HepG2 (cell line): Measurements from ENCODE around the gene RNF114. TPM values are rescaled to one million over a fixed set of nuclear protein-coding genes. Genes with fewer than 3 reads are reported as not detected.
A peak's percentile ranks its signal among the peaks of the same experiment; 100 is the strongest.

Experiments
- ATRX ChIP-seq: sonication (generic); formaldehyde crosslinking; IDR thresholded peaks from 2 replicates; pipeline ENCODE4 v1.4.0; 2020; ENCODE audit warnings: missing genetic modification reagents, borderline replicate concordance
- ELF1 ChIP-seq: sonication (generic); formaldehyde crosslinking; IDR thresholded peaks from 2 replicates; pipeline ENCODE4 v1.4.0; 2020; ENCODE audit warnings: missing genetic modification reagents
- KDM5B ChIP-seq: sonication (generic); formaldehyde crosslinking; IDR thresholded peaks from 2 replicates; pipeline ENCODE4 v1.4.0; 2020; ENCODE audit warnings: missing genetic modification reagents, mild to moderate bottlenecking, borderline replicate concordance
- MAFG ChIP-seq: sonication (generic); formaldehyde crosslinking; IDR thresholded peaks from 2 replicates; pipeline ENCODE4 v1.5.1; 2020; ENCODE audit warnings: mild to moderate bottlenecking, missing genetic modification reagents
- MBD4 ChIP-seq: IDR thresholded peaks from 2 replicates; pipeline ENCODE4 v1.6.1; 2012; ENCODE audit warnings: low read length, inconsistent platforms, borderline replicate concordance
- MXD4 ChIP-seq: IDR thresholded peaks from 2 replicates; pipeline ENCODE4 v1.6.1; 2016; ENCODE audit warnings: mild to moderate bottlenecking, missing biosample characterization, missing genetic modification reagents
- NR3C1 ChIP-seq: sonication (generic); formaldehyde crosslinking; IDR thresholded peaks from 2 replicates; pipeline ENCODE4 v1.4.0; 2020; ENCODE audit warnings: missing genetic modification reagents
- POGZ ChIP-seq: sonication (generic); formaldehyde crosslinking; IDR thresholded peaks from 2 replicates; pipeline ENCODE4 v1.4.0; 2020; ENCODE audit warnings: mild to moderate bottlenecking, missing genetic modification reagents
- SUZ12 ChIP-seq: fragments of 150-350 bp; IDR thresholded peaks from 2 replicates; pipeline ENCODE4 v1.6.1; 2014; ENCODE audit warnings: low read depth, low read length
- ZNF124 ChIP-seq: sonication (generic); formaldehyde crosslinking; IDR thresholded peaks from 2 replicates; pipeline ENCODE4 v1.4.0; 2020; ENCODE audit warnings: missing genetic modification reagents
- ZNF343 ChIP-seq: sonication (generic); formaldehyde crosslinking; IDR thresholded peaks from 2 replicates; pipeline ENCODE4 v1.4.0; 2020; ENCODE audit warnings: mild to moderate bottlenecking, missing genetic modification reagents
- ZNF552 ChIP-seq: sonication (generic); formaldehyde crosslinking; IDR thresholded peaks from 2 replicates; pipeline ENCODE4 v1.9.0; 2022; ENCODE audit warnings: missing genetic modification reagents, mild to moderate bottlenecking, borderline replicate concordance
- ZNF577 ChIP-seq: sonication (generic); formaldehyde crosslinking; IDR thresholded peaks from 2 replicates; pipeline ENCODE4 v1.4.0; 2020; ENCODE audit warnings: mild to moderate bottlenecking, low read depth, missing genetic modification reagents, borderline replicate concordance
- polyA plus RNA-seq, 8 experiments: library from polyadenylated mRNA; depleted of rRNA in 3 of 8; stranded (reverse) in 7 of 8; unstranded in 1 of 8; fragments of >200 nt; fragmentation: Illumina TruSeq in 4 of 8; extraction: Trizol in 4 of 8; gene quantifications; 2 replicates each; pipeline versions ENCODE4 v1.2.1 to v1.2.3, GENCODE V29; 2011 to 2016; ENCODE audit warnings: low read depth in 4 of 8, missing spikeins in 1 of 8, mixed read lengths in 1 of 8; ENCODE audit not compliant: insufficient read depth in 1 of 8
- total RNA-seq, 5 experiments: library from RNA; depleted of rRNA; stranded (reverse); fragments of >200 nt; fragmentation: Illumina TruSeq; extraction: Trizol; gene quantifications; 2 replicates each; pipeline ENCODE4 v1.2.3, GENCODE V29; 2016; ENCODE audit warnings: low read depth in 1 of 5
- TF ChIP-seq, protein P1 (sequence below), 2 experiments: sonication (generic) in 1 of 2; formaldehyde crosslinking in 1 of 2; IDR thresholded peaks; 2 replicates each; pipeline versions ENCODE4 v1.4.0 to v1.6.1; 2016 to 2020; ENCODE audit warnings: borderline replicate concordance in 1 of 2, low read depth in 1 of 2, mild to moderate bottlenecking in 1 of 2, missing genetic modification reagents in 1 of 2
- TF ChIP-seq, protein P2 (sequence below): sonication (generic); formaldehyde crosslinking; IDR thresholded peaks from 2 replicates; pipeline ENCODE4 v1.4.0; 2020; ENCODE audit warnings: missing genetic modification reagents
- TF ChIP-seq, protein P3 (sequence below), 2 experiments: sonication (generic) in 1 of 2; formaldehyde crosslinking in 1 of 2; IDR thresholded peaks; 2 replicates each; pipeline versions ENCODE4 v1.6.1 to v1.9.0; 2014 to 2022; ENCODE audit warnings: antibody characterized with exemption in 1 of 2, borderline replicate concordance in 1 of 2, inconsistent platforms in 1 of 2, low read depth in 1 of 2, missing genetic modification reagents in 1 of 2

RNF114 gene
- total and polyA plus RNA-seq, 2 of the 13 experiments (the other 11 are each of a cell fraction or from before 2014, with no cell fraction given) = 119 to 126 TPM

DNA sequence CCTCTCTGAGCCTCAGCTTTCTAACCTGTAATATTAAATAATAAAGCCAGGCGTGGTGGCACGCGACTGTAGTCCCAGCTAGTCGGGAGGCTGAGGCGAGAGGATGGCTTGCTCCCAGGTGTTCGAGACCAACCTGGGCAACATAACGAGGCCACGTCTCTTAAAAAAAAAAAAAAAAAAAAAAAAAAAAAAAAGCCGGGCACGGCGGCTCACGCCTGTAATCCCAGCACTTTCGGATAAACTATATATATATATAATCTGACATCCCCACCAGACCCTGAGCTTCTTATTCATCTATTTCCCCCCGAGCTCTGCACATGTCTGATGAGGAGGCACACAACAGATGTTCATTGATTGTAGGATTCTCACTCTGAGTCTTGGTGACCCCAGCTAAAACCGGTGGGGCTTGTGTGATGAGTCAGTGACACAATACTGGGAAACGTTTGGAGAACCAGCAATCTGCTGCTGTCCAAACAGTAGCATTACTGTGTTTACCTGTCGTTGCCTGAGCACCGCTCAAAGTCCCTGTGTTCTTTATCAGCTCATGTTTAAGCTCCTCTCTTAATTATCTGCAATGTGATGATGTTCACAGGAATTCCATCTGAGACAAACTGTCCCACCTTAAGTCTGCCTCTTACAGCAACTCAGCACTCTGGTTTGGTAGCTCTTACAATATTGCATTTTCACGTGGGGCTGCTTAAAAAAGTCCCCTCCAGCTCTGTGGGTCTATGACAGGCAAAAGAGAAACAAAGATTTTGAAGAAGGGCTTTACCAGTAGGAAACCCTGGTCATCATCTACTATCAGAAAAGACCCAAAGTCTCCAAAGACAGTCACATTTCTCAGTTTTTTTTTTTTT lies 19.8 kb upstream of the RNF114 start (continued):
- TF ChIP-seq, protein P1, sequence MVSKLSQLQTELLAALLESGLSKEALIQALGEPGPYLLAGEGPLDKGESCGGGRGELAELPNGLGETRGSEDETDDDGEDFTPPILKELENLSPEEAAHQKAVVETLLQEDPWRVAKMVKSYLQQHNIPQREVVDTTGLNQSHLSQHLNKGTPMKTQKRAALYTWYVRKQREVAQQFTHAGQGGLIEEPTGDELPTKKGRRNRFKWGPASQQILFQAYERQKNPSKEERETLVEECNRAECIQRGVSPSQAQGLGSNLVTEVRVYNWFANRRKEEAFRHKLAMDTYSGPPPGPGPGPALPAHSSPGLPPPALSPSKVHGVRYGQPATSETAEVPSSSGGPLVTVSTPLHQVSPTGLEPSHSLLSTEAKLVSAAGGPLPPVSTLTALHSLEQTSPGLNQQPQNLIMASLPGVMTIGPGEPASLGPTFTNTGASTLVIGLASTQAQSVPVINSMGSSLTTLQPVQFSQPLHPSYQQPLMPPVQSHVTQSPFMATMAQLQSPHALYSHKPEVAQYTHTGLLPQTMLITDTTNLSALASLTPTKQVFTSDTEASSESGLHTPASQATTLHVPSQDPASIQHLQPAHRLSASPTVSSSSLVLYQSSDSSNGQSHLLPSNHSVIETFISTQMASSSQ (IDR thresholded peaks at IDR 0.05; ENCODE audit: low read depth) = peak; percentile 73; the same call in 1 of the 2 replicates
- TF ChIP-seq, protein P1 (CRISPR knock-in tag; IDR thresholded peaks at IDR 0.05; ENCODE audit: borderline replicate concordance) = peak; percentile 79
- TF ChIP-seq NR3C1 = no peak
- no peak for TF ChIP-seq POGZ (CRISPR knock-in tag)
- no peak for TF ChIP-seq KDM5B (CRISPR knock-in tag)
- TF ChIP-seq, protein P2, sequence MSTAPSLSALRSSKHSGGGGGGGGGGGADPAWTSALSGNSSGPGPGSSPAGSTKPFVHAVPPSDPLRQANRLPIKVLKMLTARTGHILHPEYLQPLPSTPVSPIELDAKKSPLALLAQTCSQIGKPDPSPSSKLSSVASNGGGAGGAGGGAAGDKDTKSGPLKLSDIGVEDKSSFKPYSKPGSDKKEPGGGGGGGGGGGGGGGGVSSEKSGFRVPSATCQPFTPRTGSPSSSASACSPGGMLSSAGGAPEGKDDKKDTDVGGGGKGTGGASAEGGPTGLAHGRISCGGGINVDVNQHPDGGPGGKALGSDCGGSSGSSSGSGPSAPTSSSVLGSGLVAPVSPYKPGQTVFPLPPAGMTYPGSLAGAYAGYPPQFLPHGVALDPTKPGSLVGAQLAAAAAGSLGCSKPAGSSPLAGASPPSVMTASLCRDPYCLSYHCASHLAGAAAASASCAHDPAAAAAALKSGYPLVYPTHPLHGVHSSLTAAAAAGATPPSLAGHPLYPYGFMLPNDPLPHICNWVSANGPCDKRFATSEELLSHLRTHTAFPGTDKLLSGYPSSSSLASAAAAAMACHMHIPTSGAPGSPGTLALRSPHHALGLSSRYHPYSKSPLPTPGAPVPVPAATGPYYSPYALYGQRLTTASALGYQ (CRISPR knock-in tag) = peak; percentile 37; the same call in 1 of the 2 replicates
- TF ChIP-seq ZNF343 (CRISPR knock-in tag) = no peak
- TF ChIP-seq, protein P3, sequence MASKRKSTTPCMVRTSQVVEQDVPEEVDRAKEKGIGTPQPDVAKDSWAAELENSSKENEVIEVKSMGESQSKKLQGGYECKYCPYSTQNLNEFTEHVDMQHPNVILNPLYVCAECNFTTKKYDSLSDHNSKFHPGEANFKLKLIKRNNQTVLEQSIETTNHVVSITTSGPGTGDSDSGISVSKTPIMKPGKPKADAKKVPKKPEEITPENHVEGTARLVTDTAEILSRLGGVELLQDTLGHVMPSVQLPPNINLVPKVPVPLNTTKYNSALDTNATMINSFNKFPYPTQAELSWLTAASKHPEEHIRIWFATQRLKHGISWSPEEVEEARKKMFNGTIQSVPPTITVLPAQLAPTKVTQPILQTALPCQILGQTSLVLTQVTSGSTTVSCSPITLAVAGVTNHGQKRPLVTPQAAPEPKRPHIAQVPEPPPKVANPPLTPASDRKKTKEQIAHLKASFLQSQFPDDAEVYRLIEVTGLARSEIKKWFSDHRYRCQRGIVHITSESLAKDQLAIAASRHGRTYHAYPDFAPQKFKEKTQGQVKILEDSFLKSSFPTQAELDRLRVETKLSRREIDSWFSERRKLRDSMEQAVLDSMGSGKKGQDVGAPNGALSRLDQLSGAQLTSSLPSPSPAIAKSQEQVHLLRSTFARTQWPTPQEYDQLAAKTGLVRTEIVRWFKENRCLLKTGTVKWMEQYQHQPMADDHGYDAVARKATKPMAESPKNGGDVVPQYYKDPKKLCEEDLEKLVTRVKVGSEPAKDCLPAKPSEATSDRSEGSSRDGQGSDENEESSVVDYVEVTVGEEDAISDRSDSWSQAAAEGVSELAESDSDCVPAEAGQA (IDR thresholded peaks at IDR 0.05; ENCODE audit: low read depth) = peak; percentile 59; the same call in 1 of the 2 replicates
- TF ChIP-seq, protein P3 (CRISPR knock-in tag; IDR thresholded peaks at IDR 0.05; ENCODE audit: borderline replicate concordance) = no peak; the same call in 1 of the 2 replicates
- peak; percentile 49; the same call in 1 of the 2 replicates for TF ChIP-seq ZNF552
- no peak for TF ChIP-seq MAFG (CRISPR knock-in tag)
- peak; percentile 30; the same call in 1 of the 2 replicates for TF ChIP-seq ELF1 (CRISPR knock-in tag)
- peak; percentile 93 for TF ChIP-seq ZNF124
- peak; percentile 81; the same call in 1 of the 2 replicates for TF ChIP-seq MXD4
- TF ChIP-seq MBD4 = no peak
- no peak for TF ChIP-seq ZNF577 (CRISPR knock-in tag)
- no peak for TF ChIP-seq SUZ12
- no peak for TF ChIP-seq ATRX (CRISPR knock-in tag)
